Esophagus muscularis mucosa (tissue), 4 donors: ENCODE results near the gene TMEM242. TPM values are rescaled to one million over a fixed set of nuclear protein-coding genes. Genes with fewer than 3 reads are reported as not detected.

Experiments
- DNase-seq: peaks from one replicate; pipeline ENCODE4 v3.0.0-alpha.2; 2017; ENCODE audit errors: extremely low spot score
- H3K27ac ChIP-seq, 4 donors: fragments of 200-600 bp; sonication (generic); replicated peaks in 1 of 4; 1 replicate in 3 of 4; 2 replicates in 1 of 4; pipeline ENCODE4 v1.5.1; 2016 to 2019; ENCODE audit warnings: mild to moderate bottlenecking in 1 of 4
- H3K27me3 ChIP-seq, 4 donors: fragments of 200-600 bp; sonication (generic); one replicate each; pipeline versions ENCODE4 v1.5.1 to v1.6.0; 2016 to 2019
- H3K36me3 ChIP-seq, 4 donors: fragments of 200-600 bp; sonication (generic); one replicate each; pipeline ENCODE4 v1.5.1; 2016 to 2019
- H3K4me1 ChIP-seq, 4 donors: fragments of 200-600 bp; sonication (generic); one replicate each; pipeline ENCODE4 v1.5.1; 2016 to 2019
- H3K4me3 ChIP-seq, 4 donors: fragments of 200-600 bp; sonication (generic); 1 replicate in 2 of 4; 2 replicates in 2 of 4; pipeline ENCODE4 v1.5.1; 2016 to 2019; ENCODE audit warnings: mild to moderate bottlenecking in 4 of 4, moderate library complexity in 1 of 4
- H3K9me3 ChIP-seq, 4 donors: fragments of 200-600 bp; sonication (generic); 1 replicate in 3 of 4; 2 replicates in 1 of 4; pipeline ENCODE4 v1.5.1; 2016 to 2019
- CTCF ChIP-seq, 3 experiments: fragments of 200-600 bp in 2 of 3; fragments of 450-650 bp in 1 of 3; sonication (generic) in 2 of 3; IDR thresholded peaks; one replicate each; pipeline ENCODE4 v1.5.1; 2017 to 2019; ENCODE audit warnings: antibody characterized with exemption in 3 of 3, mild to moderate bottlenecking in 2 of 3, moderate library complexity in 1 of 3
- EP300 ChIP-seq: sonication (generic); formaldehyde crosslinking; IDR thresholded peaks from one replicate; pipeline ENCODE4 v1.6.1; 2017; ENCODE audit warnings: antibody characterized with exemption
- POLR2A ChIP-seq: fragments of 450-650 bp; IDR thresholded peaks from one replicate; pipeline ENCODE4 v1.6.1; 2017; ENCODE audit warnings: antibody characterized with exemption, moderate library complexity, mild to moderate bottlenecking, low read depth
- POLR2AphosphoS5 ChIP-seq, 2 donors: sonication (generic); formaldehyde crosslinking; IDR thresholded peaks; one replicate each; pipeline ENCODE4 v1.6.1; 2017; ENCODE audit warnings: antibody characterized with exemption in 2 of 2
- WGBS: methylation state at CpG from one replicate; pipeline ENCODE4 v1.1.5; 2018; 5-methylcytosine and 5-hydroxymethylcytosine counted together
- intact Hi-C: fragments of 100-400 bp; cut with DNase I; formaldehyde crosslinking; loops from one replicate; pipeline ENCODE4 v1.15.1; 2023
- total RNA-seq, 4 donors: library from RNA; depleted of rRNA; stranded (reverse); fragments of >200 nt; gene quantifications; one replicate each; pipeline versions ENCODE4 v1.1.0 to v1.2.1, GENCODE V29; 2016

Gene TMEM242
- total RNA-seq, 4 donors from 2014 or later, result 6.1 to 10.1 (median 8.0) TPM

- Histone ChIP-seq H3K4me1 (peaks cover 39 to 49% (median 44%) of the 10 kb centered on the region in 4 donors), H3K4me3 (no peak overlapping the region), H3K27me3 (no peaks in the 10 kb centered on the region), H3K36me3 (no peaks in the 10 kb centered on the region), H3K27ac (no peak overlapping the region), H3K9me3 (no peaks in the 10 kb centered on the region)
- intact Hi-C loops, result loop anchor here (5.0 kb wide), 2 partner anchors 35 to 235 kb away; no protein-coding TSS in a partner anchor
- no peak for TF ChIP-seq EP300
- no peak for DNase-seq
- WGBS, result 89% methylated on average over 4 of the region's 4 CpGs
Measured at GRCh38 chr6:157271911-157272310, 51.4 kb downstream of the TMEM242 start.

DNA sequence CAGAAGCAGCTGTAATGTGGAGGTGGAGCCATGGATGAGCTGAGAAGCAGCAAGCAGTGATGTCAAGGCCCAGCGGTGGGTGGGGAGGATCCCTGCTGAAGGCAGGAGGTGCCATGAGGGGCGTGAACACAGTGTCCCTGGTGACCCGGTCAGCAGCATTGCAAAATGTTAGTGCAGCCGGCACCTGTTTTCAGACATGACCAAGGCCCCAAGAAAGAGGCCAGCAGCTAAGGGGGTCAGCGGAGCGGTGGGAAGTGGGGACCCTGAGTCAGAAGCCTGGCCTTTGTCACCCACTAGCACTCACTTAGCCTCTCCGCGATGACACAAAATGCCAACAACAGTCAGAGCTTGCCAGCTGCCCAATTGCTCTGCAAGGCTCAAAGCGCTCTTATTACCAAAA, 51.9 kb downstream of the TMEM242 start:
- WGBS, result 95% methylated on average over 9 of the region's 9 CpGs
- no peak for DNase-seq
- H3K4me1 ChIP-seq, result peaks cover 39 to 49% (median 44%) of the 10 kb centered on the region in 4 donors
- TF ChIP-seq POLR2A, result no peak
- TF ChIP-seq POLR2AphosphoS5 (IDR thresholded peaks at IDR 0.05), result no peak
- no peak for TF ChIP-seq EP300
- no peak for TF ChIP-seq CTCF (IDR thresholded peaks at IDR 0.05)
- no peaks in the 10 kb centered on the region for H3K36me3 ChIP-seq
- no peak overlapping the region for H3K4me3 ChIP-seq
- H3K27me3 ChIP-seq, result no peaks in the 10 kb centered on the region
- no peaks in the 10 kb centered on the region for H3K9me3 ChIP-seq
- intact Hi-C loops, result loop anchor here (5.0 kb wide), 2 partner anchors 34 to 234 kb away; no protein-coding TSS in a partner anchor
- no peak overlapping the region for H3K27ac ChIP-seq

DNA sequence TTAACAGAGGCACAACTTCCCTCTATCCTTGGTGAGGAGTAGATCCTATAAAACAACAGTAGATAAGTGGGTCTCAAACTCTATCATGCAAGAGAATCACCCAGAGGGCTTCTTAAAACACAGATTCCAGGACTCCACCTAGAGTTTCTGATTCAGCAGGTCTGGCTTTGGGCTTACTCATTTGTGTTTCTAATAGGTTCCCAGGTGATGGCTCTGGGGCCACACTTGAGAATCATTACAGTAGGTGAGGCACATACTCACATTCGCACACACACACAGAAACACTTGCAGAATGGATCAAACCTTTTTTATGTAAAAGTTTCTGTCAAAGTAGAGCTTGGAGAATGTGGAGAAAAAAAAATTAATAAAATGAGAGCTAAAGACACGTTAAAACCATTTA, 52.4 kb downstream of the TMEM242 start:
- Histone ChIP-seq H3K27ac (no peak overlapping the region), H3K36me3 (no peaks in the 10 kb centered on the region), H3K9me3 (no peaks in the 10 kb centered on the region), H3K27me3 (no peaks in the 10 kb centered on the region), H3K4me3 (no peak overlapping the region), H3K4me1 (peaks cover 39 to 49% (median 44%) of the 10 kb centered on the region in 4 donors)
- no peak for DNase-seq
- intact Hi-C loops, result loop anchor here (5.0 kb wide), 2 partner anchors 34 to 234 kb away; no protein-coding TSS in a partner anchor
- TF ChIP-seq EP300 (no peak), POLR2A (no peak), POLR2AphosphoS5 (IDR thresholded peaks at IDR 0.05) (no peak), CTCF (IDR thresholded peaks at IDR 0.05) (no peak)
- WGBS, result 90% methylated on average over 2 of the region's 2 CpGs

- DNase-seq, result no peak
- 95% methylated on average over 1 of the region's 1 CpG for WGBS
- Histone ChIP-seq H3K4me1 (peaks cover 37 to 46% (median 42%) of the 10 kb centered on the region in 4 donors), H3K4me3 (no peak overlapping the region), H3K27ac (no peak overlapping the region), H3K27me3 (no peaks in the 10 kb centered on the region), H3K36me3 (no peaks in the 10 kb centered on the region), H3K9me3 (no peaks in the 10 kb centered on the region)
- intact Hi-C loops, result loop anchor here (5.0 kb wide), 2 partner anchors 33 to 233 kb away; no protein-coding TSS in a partner anchor
- TF ChIP-seq EP300 (no peak), CTCF (IDR thresholded peaks at IDR 0.05) (no peak), POLR2AphosphoS5 (IDR thresholded peaks at IDR 0.05) (no peak), POLR2A (no peak)
Measured at GRCh38 chr6:157270308-157270707, 53.0 kb downstream of the TMEM242 start.

DNA sequence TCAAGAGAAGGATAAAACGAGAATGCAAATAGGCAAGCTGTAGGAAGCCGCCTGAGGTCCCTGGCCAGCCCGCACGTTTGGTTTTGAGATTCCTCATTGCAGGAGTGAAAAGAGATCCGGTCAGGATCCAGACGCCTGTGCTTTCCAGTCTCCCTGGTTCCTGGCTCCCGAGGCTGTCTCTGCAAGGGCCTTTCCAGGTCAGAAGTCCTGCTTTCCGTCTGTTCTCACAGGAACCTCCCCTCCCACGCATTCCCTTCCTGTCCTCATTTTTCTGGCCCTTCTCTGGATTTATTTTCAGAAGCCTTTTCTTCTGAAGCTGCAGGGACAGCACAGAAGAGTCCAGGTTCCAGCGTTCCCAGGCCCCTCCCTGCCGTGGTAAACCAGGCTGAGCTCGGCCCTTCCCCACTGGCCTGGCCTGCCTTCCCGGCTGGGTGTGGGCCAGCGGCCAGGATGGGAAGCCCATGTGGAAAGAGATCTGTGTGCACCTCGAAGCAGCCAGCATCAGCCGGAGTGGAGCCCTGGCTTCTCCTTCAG, 54.0 kb downstream of the TMEM242 start:
- Histone ChIP-seq H3K4me1 (peaks cover 30 to 39% (median 35%) of the 10 kb centered on the region in 4 donors), H3K36me3 (no peaks in the 10 kb centered on the region), H3K27me3 (no peaks in the 10 kb centered on the region), H3K27ac (peak overlapping the region; percentile 67 to 75 (median 73)), H3K9me3 (no peaks in the 10 kb centered on the region), H3K4me3 (peak overlapping the region in 1 of 4 donors; percentile 1)
- WGBS, result 22% methylated on average over 16 of the region's 16 CpGs
- no peak for DNase-seq
- TF ChIP-seq POLR2A, result no peak
- peak; percentile 25 to 59 for TF ChIP-seq POLR2AphosphoS5 (IDR thresholded peaks at IDR 0.05)
- no peak for TF ChIP-seq EP300
- no peak for TF ChIP-seq CTCF (IDR thresholded peaks at IDR 0.05)
- intact Hi-C loops, result no loop called here
